H1 (cell line): ENCODE measurements around the gene SLC7A9. TPM values are rescaled to one million over a fixed set of nuclear protein-coding genes. Genes with fewer than 3 reads are reported as not detected.

Experiments
- GTF2F1 ChIP-seq: IDR thresholded peaks from 2 replicates; pipeline ENCODE4 v1.6.1; 2012; ENCODE audit warnings: low read depth, low read length, improper control_type of control experiment, borderline replicate concordance
- MAFK ChIP-seq: IDR thresholded peaks from 2 replicates; pipeline ENCODE4 v1.6.1; 2012; ENCODE audit warnings: low read depth, mild to moderate bottlenecking, improper control_type of control experiment, low read length
- SAP30 ChIP-seq: fragments of 300-600 bp; sonication (generic); IDR thresholded peaks from 2 replicates; pipeline ENCODE4 v1.7.1; 2012; ENCODE audit warnings: low read length, moderate library complexity, mild to moderate bottlenecking, inconsistent platforms; ENCODE audit not compliant: insufficient read depth, insufficient replicate concordance
- SUZ12 ChIP-seq: fragments of 200-600 bp; sonication (generic); IDR thresholded peaks from 2 replicates; pipeline ENCODE4 v1.6.1; 2012; ENCODE audit warnings: mild to moderate bottlenecking, inconsistent platforms, low read length, moderate library complexity, mixed read lengths
- polyA plus RNA-seq, 7 experiments: library from polyadenylated mRNA; depleted of rRNA in 3 of 7; stranded (reverse) in 5 of 7; unstranded in 2 of 7; fragments of >200 nt in 5 of 7; fragments of 200-250 nt in 2 of 7; gene quantifications; 1 replicate in 5 of 7; 2 replicates in 1 of 7; 4 replicates in 1 of 7; pipeline versions ENCODE4 v1.2.1 to v1.2.3, GENCODE V29; 2011 to 2013; ENCODE audit warnings: missing spikeins in 2 of 7, mixed read lengths in 2 of 7
- total RNA-seq: library from RNA; stranded (reverse); fragmentation: NEBNext Ultra II Directional; extraction: Animal tissue kit (Norgen Biotek cat#: 25700); gene quantifications from 2 replicates; pipeline ENCODE4 v1.2.1, GENCODE V29; 2021

Gene SLC7A9
- total and polyA plus RNA-seq, 2 of the 8 experiments (the other 6 are each of a cell fraction or from before 2014, with no cell fraction given): 0.15 TPM; not detected in 1

GRCh38 chr19:32863301-32863700 is 6.3 kb downstream of the SLC7A9 start (continued):
- TF ChIP-seq GTF2F1 (no peak), SAP30 (no peak), SUZ12 (no peak), MAFK (no peak)
